Osteoblast (primary cell): Measurements from ENCODE around the gene HGF. TPM values are rescaled to one million over a fixed set of nuclear protein-coding genes. Genes with fewer than 3 reads are reported as not detected.

Source experiments
- DNase-seq: peaks from one replicate; pipeline ENCODE4 v3.0.0; 2011; ENCODE audit warnings: low spot score, mixed read lengths; ENCODE audit not compliant: insufficient read length; ENCODE audit errors: missing footprints
- H2AFZ ChIP-seq: 2 replicates; pipeline ENCODE4 v1.6.0; 2011; ENCODE audit warnings: mild to moderate bottlenecking, low read length
- H3K27ac ChIP-seq: 2 replicates; pipeline ENCODE4 v1.5.1; 2011; ENCODE audit warnings: mild to moderate bottlenecking, low read depth, low read length, moderate library complexity
- H3K27me3 ChIP-seq: 2 replicates; pipeline ENCODE4 v1.6.0; 2012; ENCODE audit warnings: mild to moderate bottlenecking, control low read depth, inconsistent platforms, low read length, moderate library complexity; ENCODE audit not compliant: insufficient read depth
- H3K36me3 ChIP-seq: 2 replicates; pipeline ENCODE4 v1.5.1; 2011; ENCODE audit warnings: mild to moderate bottlenecking, low read length, control low read depth, moderate library complexity; ENCODE audit not compliant: insufficient read depth
- H3K4me1 ChIP-seq: 2 replicates; pipeline ENCODE4 v1.5.1; 2011; ENCODE audit warnings: mild to moderate bottlenecking, low read length, control low read depth, moderate library complexity; ENCODE audit not compliant: insufficient read depth
- H3K4me2 ChIP-seq: 2 replicates; pipeline ENCODE4 v1.6.0; 2011; ENCODE audit warnings: mild to moderate bottlenecking, low read length; ENCODE audit not compliant: insufficient read depth
- H3K4me3 ChIP-seq: fragments of 200-600 bp; sonication (generic); 3 replicates; pipeline ENCODE4 v1.5.1; 2012; ENCODE audit warnings: mild to moderate bottlenecking, low read length, inconsistent platforms; ENCODE audit not compliant: insufficient read depth
- H3K79me2 ChIP-seq: 2 replicates; pipeline ENCODE4 v1.6.0; 2012; ENCODE audit warnings: mild to moderate bottlenecking, low read length, control low read depth, inconsistent platforms; ENCODE audit not compliant: insufficient read depth
- H3K9me3 ChIP-seq: 2 replicates; pipeline ENCODE4 v1.5.1; 2011; ENCODE audit warnings: low read depth, low read length, control low read depth
- H4K20me1 ChIP-seq: 2 replicates; pipeline ENCODE4 v1.6.0; 2012; ENCODE audit warnings: mild to moderate bottlenecking, low read length, control low read depth; ENCODE audit not compliant: insufficient read depth
- CTCF ChIP-seq: IDR thresholded peaks from 2 replicates; pipeline ENCODE4 v1.5.1; 2011; ENCODE audit warnings: mild to moderate bottlenecking, low read depth, low read length, moderate library complexity; ENCODE audit errors: extremely low read depth
- total RNA-seq: library from RNA; depleted of rRNA; stranded (reverse); fragments of >200 nt; gene quantifications from 2 replicates; pipeline ENCODE4 v1.2.3, GENCODE V29; 2012

The HGF gene
- total RNA-seq, 1 donor: 41.3 TPM

- Histone ChIP-seq H3K4me1 (no peaks in the 10 kb centered on the region), H3K4me3 (no peak overlapping the region), H3K4me2 (no peak overlapping the region), H3K27me3 (no peaks in the 10 kb centered on the region), H2AFZ (no peak overlapping the region), H4K20me1 (no peaks in the 10 kb centered on the region), H3K36me3 (no peaks in the 10 kb centered on the region), H3K27ac (no peak overlapping the region), H3K9me3 (peaks cover 4% of the 10 kb centered on the region), H3K79me2 (no peaks in the 10 kb centered on the region)
- no peak for DNase-seq
- TF ChIP-seq CTCF: no peak
Measured at GRCh38 chr7:81655271-81655670, 114.6 kb downstream of the HGF start.

GRCh38 chr7:81652225-81652624 is 117.6 kb downstream of the HGF start:
- Histone ChIP-seq H3K4me2 (no peak overlapping the region), H4K20me1 (no peaks in the 10 kb centered on the region), H3K4me1 (peaks cover 6% of the 10 kb centered on the region), H3K36me3 (no peaks in the 10 kb centered on the region), H3K9me3 (peaks cover 4% of the 10 kb centered on the region), H3K27me3 (no peaks in the 10 kb centered on the region), H3K4me3 (no peak overlapping the region), H2AFZ (no peak overlapping the region), H3K79me2 (no peaks in the 10 kb centered on the region), H3K27ac (no peak overlapping the region)
- no peak for TF ChIP-seq CTCF
- DNase-seq: no peak
